Body of pancreas (tissue), 4 donors: ENCODE measurements around the gene GUCY2F.

Experiments used
- POLR2A ChIP-seq, 3 donors: fragments of 450-650 bp; IDR thresholded peaks; one replicate each; pipeline ENCODE4 v1.6.1; 2016; ENCODE audit warnings: antibody characterized with exemption in 3 of 3, mild to moderate bottlenecking in 2 of 3
- TF ChIP-seq, protein P1 (sequence below), 7 experiments: fragments of 450-650 bp in 4 of 7; fragments of 200-600 bp in 3 of 7; sonication (generic) in 3 of 7; IDR thresholded peaks; one replicate each; pipeline ENCODE4 v1.5.1; 2016 to 2019; ENCODE audit warnings: antibody characterized with exemption in 7 of 7

DNA sequence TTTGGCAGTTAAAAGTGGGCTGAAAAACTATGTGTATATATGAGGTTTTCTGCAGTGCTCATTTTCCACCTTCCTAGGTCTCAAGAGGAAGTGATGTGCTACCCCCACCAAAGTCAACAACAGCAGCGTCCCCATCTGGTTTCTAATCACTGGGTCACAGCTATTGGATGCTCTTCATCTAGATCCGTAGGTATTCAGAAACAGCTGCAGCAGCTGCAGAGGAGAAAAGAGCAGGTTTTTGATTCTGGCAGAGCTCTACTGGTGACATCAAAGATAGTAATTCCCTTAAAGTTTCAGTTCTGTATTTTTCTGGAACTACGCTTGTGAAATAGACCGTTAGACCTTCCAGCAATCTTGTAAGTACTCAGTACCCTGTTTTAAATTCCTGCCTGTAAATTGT is 5.8 kb upstream of the GUCY2F start:
- TF ChIP-seq, protein P1, sequence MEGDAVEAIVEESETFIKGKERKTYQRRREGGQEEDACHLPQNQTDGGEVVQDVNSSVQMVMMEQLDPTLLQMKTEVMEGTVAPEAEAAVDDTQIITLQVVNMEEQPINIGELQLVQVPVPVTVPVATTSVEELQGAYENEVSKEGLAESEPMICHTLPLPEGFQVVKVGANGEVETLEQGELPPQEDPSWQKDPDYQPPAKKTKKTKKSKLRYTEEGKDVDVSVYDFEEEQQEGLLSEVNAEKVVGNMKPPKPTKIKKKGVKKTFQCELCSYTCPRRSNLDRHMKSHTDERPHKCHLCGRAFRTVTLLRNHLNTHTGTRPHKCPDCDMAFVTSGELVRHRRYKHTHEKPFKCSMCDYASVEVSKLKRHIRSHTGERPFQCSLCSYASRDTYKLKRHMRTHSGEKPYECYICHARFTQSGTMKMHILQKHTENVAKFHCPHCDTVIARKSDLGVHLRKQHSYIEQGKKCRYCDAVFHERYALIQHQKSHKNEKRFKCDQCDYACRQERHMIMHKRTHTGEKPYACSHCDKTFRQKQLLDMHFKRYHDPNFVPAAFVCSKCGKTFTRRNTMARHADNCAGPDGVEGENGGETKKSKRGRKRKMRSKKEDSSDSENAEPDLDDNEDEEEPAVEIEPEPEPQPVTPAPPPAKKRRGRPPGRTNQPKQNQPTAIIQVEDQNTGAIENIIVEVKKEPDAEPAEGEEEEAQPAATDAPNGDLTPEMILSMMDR (IDR thresholded peaks at IDR 0.05) = no peak
- TF ChIP-seq POLR2A (IDR thresholded peaks at IDR 0.05) = no peak
